Airway epithelial cell (primary cell): ENCODE results near the gene GTPBP1. TPM values are rescaled to one million over a fixed set of nuclear protein-coding genes. Genes with fewer than 3 reads are reported as not detected.

Source experiments
- total RNA-seq: library from RNA; depleted of rRNA; stranded (reverse); fragments of >200 nt; gene quantifications from 2 replicates; pipeline ENCODE4 v1.2.3, GENCODE V29; 2015

The GTPBP1 gene
- total RNA-seq, result 19.3 and 29.7 TPM in 2 replicates

DNA sequence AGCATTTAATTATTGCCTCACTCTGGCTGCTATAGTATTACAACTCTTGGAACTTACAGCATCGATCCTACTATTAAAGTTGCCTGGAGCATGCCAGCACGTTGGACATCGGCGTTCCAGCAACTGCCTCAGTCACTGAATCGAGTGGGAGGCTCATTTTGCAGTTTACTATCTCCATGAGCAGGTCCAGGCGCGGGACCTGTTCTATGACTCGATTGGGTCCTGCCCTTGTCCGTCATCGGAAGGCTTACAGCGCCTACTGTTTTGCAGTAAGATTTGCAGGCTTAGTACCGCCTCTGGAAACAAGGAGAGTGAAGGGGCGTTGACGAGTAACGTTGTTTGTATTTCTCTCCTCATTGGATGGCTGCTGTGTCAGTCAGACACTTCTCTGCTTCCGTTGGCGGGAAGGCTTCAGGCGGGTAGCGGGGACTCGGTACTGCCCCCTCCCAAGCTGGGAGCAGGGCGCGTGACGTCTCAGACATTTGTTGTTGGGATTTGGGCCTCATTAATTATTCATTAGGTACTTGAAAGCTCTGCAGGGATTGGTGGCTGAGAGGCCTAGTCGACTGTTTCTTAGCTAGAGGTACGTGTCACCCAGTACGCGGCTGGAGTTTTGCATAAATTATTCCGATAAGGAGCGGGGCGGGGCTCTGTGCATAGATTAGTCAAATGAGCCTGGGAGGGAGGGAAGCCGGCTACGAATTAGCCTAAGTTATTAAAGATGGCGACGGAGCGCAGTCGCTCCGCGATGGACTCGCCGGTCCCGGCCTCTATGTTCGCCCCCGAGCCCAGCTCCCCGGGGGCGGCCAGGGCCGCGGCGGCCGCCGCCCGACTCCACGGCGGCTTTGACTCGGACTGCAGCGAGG is at the start of gene GTPBP1:
GTPBP1 (plus strand) TSS at position 710 of the 866 bp plus-strand sequence; CDS start at position 722, 12 bp downstream.

GRCh38 chr22:38656256-38657044 is 49.3 kb upstream of the GTPBP1 start, which contains the start of the genes CBY1 and FAM227A:
TSS of gene CBY1 (plus strand) at chr22:38656638. CDS start at chr22:38668055, 11,417 bp downstream.
TSS of gene FAM227A (minus strand) at chr22:38656392. CDS start at chr22:38650168, 6,224 bp downstream.

GRCh38 chr22:38681582-38682335 is 24.0 kb upstream of the GTPBP1 start, which contains the start of gene TOMM22:
TSS of gene TOMM22 (plus strand) at chr22:38681957. CDS start at chr22:38681979, 22 bp downstream.

DNA sequence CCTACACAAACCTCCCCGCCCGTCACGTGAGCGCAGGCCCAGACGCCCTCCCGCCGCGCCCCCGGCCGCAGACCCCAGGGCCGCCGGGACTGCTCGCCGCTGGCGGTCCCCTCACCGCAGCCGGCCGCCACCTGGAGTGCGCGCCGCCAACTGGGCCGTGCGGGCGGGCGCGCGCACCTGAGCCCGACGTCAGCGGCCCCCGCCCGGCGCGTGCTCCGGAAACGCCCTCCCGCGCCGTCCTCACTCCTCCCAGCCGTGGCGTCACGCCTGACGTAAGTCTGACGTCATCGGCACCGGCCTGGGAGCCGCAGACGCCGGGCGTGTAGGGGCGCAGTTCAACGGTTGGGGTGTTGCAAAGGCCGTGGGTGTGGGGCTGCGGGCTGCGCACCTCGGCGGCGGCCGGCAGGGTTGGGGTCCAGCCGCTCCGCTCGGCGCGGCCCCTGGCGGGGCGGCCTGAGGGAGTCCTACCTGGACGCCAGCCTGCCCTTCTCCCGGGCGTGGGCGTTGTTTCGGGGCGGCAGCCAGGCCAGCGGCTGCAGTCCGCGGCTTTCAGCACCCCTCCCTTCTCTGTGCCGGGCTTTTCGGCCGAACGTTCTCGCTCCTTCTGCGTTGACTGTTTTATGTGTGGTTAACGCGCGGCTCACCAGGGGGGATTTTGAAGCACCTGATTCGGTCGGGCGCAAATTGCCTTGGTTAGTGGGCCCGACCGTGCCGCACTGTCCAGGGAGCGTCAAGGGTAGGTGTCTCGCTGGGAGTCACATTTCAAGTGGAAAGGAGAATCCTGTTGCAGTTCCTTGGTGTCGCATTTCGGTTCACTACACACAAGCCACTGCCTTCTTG is 4.7 kb upstream of the GTPBP1 start, which contains the start of gene JOSD1:
JOSD1 (minus strand) TSS at position 155 of the 840 bp plus-strand sequence. CDS start 956 bp downstream, outside the sequence.

DNA sequence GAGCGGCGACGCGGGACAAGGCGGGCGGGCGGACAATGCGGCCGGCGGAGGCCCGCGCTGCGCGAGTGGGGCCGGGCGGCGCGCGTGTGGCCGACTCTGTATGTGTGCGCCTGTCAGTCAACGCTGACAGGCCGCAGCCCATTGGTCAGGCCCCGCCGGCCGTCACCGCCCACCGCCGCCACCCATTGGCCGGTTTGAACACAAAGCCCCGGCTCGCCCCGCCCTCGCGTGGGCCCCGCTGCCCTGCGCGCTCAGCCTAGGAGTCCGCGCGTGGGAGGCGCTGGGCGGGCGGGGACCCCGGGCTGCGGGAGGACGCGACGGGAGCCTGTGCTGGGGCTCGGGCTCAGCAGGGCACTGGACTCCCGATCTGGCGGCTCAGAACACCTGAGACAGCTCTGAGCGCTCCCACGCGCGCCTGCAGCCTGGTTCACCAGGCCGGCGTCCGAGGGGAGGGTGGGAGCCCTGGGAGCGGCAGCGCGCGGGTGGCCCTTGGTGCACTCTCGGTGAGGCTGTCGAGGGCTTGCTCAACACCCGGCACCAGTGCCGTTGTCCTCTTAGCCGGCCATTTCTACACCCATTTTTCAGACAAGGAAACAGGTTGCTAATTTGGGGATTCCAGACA is 50.3 kb downstream of the GTPBP1 start, which contains the start of gene SUN2:
SUN2 (minus strand) TSS at position 88 of the 622 bp plus-strand sequence. CDS start 3,370 bp downstream, outside the sequence.

Other genes starting within 250 kb of the GTPBP1 start
- gene KDELR3, start 237.8 kb upstream of the GTPBP1 start, total RNA-seq, result 5.8 and 16.4 TPM in 2 replicates
- 122 and 230 TPM in 2 replicates for gene DDX17, start 199.6 kb upstream of the GTPBP1 start, total RNA-seq
- 1.6 and 24.8 TPM in 2 replicates for gene DMC1, start 135.8 kb upstream of the GTPBP1 start, total RNA-seq
- gene FAM227A, start 49.6 kb upstream of the GTPBP1 start, total RNA-seq, result 0.98 and 2.6 TPM in 2 replicates
- 24.1 and 30.4 TPM in 2 replicates for gene CBY1, start 49.3 kb upstream of the GTPBP1 start, total RNA-seq
- 72.0 and 78.9 TPM in 2 replicates for gene TOMM22, start 24.0 kb upstream of the GTPBP1 start, total RNA-seq
- 39.9 and 62.0 TPM in 2 replicates for gene JOSD1, start 5.0 kb upstream of the GTPBP1 start, total RNA-seq
- gene SUN2, start 50.1 kb downstream of the GTPBP1 start, total RNA-seq, result 81.4 and 85.8 TPM in 2 replicates
- gene DNAL4, start 88.2 kb downstream of the GTPBP1 start, total RNA-seq, result 20.5 and 23.1 TPM in 2 replicates
- 0.19 and 0.21 TPM in 2 replicates for gene NPTXR, start 138.1 kb downstream of the GTPBP1 start, total RNA-seq
- 12.4 and 19.2 TPM in 2 replicates for gene CBX6, start 166.3 kb downstream of the GTPBP1 start, total RNA-seq